Uterus (tissue), 4 donors: ENCODE measurements around the gene BICDL2. TPM values are rescaled to one million over a fixed set of nuclear protein-coding genes. Genes with fewer than 3 reads are reported as not detected.

Experiments
- DNase-seq, 2 donors: peaks; one replicate each; pipeline ENCODE4 v3.0.0-alpha.2; 2019 to 2020
- H3K27ac ChIP-seq, 2 donors: fragments of 200-600 bp; sonication (generic); 1 replicate in 1 of 2; 2 replicates in 1 of 2; pipeline ENCODE4 v1.5.1; 2016 to 2018
- H3K27me3 ChIP-seq, 2 donors: fragments of 200-600 bp; sonication (generic); one replicate each; pipeline ENCODE4 v1.5.1; 2018 to 2019; ENCODE audit warnings: control low read depth in 1 of 2
- H3K36me3 ChIP-seq, 2 donors: fragments of 200-600 bp; sonication (generic); one replicate each; pipeline ENCODE4 v1.5.1; 2019; ENCODE audit warnings: control low read depth in 1 of 2
- H3K4me1 ChIP-seq, 2 donors: fragments of 200-600 bp; sonication (generic); one replicate each; pipeline ENCODE4 v1.5.1; 2018 to 2019; ENCODE audit warnings: control low read depth in 1 of 2
- H3K4me3 ChIP-seq, 2 donors: fragments of 200-600 bp; sonication (generic); 1 replicate in 1 of 2; 2 replicates in 1 of 2; pipeline ENCODE4 v1.5.1; 2018 to 2019; ENCODE audit warnings: mild to moderate bottlenecking in 1 of 2
- H3K9me3 ChIP-seq, 2 donors: fragments of 200-600 bp; sonication (generic); one replicate each; pipeline ENCODE4 v1.5.1; 2019; ENCODE audit warnings: control low read depth in 1 of 2
- POLR2A ChIP-seq, 2 donors: fragments of 450-650 bp; IDR thresholded peaks; one replicate each; pipeline ENCODE4 v1.6.1; 2016; ENCODE audit warnings: antibody characterized with exemption in 2 of 2, mild to moderate bottlenecking in 1 of 2, moderate library complexity in 1 of 2
- intact Hi-C: fragments of 100-400 bp; cut with DNase I; formaldehyde crosslinking; loops from one replicate; pipeline ENCODE4 v1.15.1; 2023; ENCODE audit warnings: low total_unique reads
- total RNA-seq, 4 donors: library from RNA; depleted of rRNA in 3 of 4; stranded (reverse); fragments of >200 nt in 3 of 4; gene quantifications; one replicate each; pipeline versions ENCODE4 v1.1.0 to v1.2.4, GENCODE V29; 2014 to 2023
- TF ChIP-seq, protein P1 (sequence below), 4 experiments: fragments of 200-600 bp in 2 of 4; fragments of 450-650 bp in 2 of 4; sonication (generic) in 2 of 4; IDR thresholded peaks; one replicate each; pipeline ENCODE4 v1.5.1; 2016 to 2019; ENCODE audit warnings: antibody characterized with exemption in 4 of 4, mild to moderate bottlenecking in 2 of 4, moderate library complexity in 1 of 4
- donor health status: DM: yes; HTN: yes; CAD: no.

The BICDL2 gene
- total RNA-seq, 4 donors from 2014 or later = 0.26 to 1.9 (median 0.29) TPM; not detected in 1

DNA sequence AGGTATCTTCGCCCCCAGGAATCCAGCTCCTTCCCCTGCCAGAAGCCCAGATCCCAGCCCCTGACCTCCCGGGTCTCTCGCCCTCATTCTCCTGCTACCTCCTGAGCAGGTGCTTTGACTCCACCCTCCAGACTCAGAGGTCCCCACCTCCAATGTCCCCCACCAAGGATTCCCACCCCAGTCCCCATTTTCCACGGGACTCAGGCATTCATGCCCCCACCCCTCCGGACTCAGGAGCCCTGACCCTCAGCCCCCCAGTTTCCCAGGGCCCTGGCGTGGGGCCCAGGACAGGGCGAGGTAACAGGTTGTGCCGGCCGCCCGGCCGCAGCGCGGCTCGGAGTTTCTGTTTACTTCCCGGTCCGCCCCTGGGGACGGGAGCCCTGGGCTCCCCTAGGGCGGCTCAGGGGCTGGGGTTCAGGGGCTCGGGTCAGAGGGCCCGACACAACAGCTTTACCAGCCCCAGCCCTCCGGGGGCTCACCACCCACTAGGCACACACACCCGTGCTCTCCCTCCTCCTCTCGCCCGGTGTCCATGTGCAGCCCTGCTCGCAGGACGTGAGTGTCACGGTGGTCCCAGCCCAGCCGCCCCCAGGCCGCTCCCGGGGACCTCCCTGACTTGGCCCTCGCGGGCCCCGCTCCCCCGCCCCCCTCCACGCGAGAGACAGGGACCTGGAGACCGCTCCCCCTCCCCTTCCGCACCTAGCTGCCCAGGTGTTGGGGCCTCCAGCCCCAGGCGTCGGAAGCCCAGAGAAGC, 595 bp downstream of the BICDL2 start:
- Histone ChIP-seq H3K9me3 (no peaks in the 10 kb centered on the region), H3K36me3 (no peaks in the 10 kb centered on the region), H3K27me3 (peaks cover 18 to 34% of the 10 kb centered on the region in 2 donors), H3K4me3 (no peak overlapping the region), H3K4me1 (no peaks in the 10 kb centered on the region), H3K27ac (no peak overlapping the region)
- intact Hi-C loops = no loop called here
- TF ChIP-seq, protein P1, sequence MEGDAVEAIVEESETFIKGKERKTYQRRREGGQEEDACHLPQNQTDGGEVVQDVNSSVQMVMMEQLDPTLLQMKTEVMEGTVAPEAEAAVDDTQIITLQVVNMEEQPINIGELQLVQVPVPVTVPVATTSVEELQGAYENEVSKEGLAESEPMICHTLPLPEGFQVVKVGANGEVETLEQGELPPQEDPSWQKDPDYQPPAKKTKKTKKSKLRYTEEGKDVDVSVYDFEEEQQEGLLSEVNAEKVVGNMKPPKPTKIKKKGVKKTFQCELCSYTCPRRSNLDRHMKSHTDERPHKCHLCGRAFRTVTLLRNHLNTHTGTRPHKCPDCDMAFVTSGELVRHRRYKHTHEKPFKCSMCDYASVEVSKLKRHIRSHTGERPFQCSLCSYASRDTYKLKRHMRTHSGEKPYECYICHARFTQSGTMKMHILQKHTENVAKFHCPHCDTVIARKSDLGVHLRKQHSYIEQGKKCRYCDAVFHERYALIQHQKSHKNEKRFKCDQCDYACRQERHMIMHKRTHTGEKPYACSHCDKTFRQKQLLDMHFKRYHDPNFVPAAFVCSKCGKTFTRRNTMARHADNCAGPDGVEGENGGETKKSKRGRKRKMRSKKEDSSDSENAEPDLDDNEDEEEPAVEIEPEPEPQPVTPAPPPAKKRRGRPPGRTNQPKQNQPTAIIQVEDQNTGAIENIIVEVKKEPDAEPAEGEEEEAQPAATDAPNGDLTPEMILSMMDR (IDR thresholded peaks at IDR 0.05) = no peak
- TF ChIP-seq POLR2A (IDR thresholded peaks at IDR 0.05) = no peak
- DNase-seq = no peak

DNA sequence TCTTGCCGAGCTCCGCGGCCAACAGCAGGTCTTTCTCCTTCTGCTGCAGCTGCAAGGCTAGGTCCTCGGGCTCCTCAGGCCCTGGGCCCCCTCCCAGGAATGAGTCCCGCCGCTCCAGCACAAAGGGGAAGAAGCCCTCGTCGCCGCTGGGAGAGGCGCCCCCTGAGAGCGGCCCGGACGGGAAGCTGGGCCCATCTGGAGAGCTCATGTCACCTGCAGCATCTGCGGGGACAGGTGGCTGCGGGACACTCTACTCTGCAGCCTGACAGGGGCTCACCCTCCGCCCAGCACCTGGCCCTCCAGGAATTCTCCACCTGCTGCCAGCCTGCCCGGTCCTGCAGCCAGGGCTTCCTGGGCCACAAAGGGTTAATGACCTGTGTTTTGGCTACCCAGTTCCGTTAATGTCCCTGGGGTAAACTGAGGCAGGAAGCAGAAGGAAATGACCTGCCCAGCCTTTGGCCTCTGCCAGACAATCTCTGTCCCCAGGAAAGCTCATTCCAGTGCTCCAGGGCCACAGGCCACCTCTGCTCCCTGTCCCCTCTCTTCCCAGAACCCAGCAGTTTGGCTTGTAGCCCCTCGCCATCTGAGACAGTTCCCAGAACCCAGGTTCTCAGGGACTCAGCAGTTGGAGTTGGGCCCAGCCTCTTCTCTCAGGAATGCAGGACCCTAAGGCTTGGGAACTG, 1.3 kb downstream of the BICDL2 start:
- Histone ChIP-seq H3K4me1 (no peaks in the 10 kb centered on the region), H3K27ac (no peak overlapping the region), H3K36me3 (no peaks in the 10 kb centered on the region), H3K4me3 (no peak overlapping the region), H3K27me3 (peaks cover 18 to 42% of the 10 kb centered on the region in 2 donors), H3K9me3 (no peaks in the 10 kb centered on the region)
- no peak for DNase-seq
- TF ChIP-seq, protein P1 (IDR thresholded peaks at IDR 0.05) = no peak
- TF ChIP-seq POLR2A (IDR thresholded peaks at IDR 0.05) = no peak
- intact Hi-C loops = no loop called here

DNA sequence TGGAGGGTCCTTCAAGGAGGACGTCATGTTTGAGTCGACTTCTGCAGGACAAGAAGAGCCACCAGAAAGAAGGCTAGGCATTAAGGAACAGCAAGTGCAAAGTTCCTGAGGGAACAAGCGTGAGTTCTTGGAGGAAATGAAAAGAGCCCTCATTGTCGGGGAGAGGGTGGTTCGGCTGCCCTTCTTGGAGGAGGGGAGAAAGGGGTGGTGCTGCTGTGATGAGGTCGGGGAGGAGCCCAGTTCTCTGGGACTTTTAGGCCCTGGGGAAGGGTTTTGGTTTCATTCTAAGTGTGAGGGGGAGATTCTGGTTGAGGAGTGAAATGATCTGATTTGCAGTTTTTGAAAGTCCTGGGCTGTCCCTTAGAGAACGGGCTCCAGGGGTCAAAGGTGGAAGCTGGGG, 4.1 kb downstream of the BICDL2 start:
- Histone ChIP-seq H3K4me3 (no peak overlapping the region), H3K27me3 (peaks cover 23 to 36% of the 10 kb centered on the region in 2 donors), H3K36me3 (no peaks in the 10 kb centered on the region), H3K9me3 (no peaks in the 10 kb centered on the region), H3K27ac (no peak overlapping the region), H3K4me1 (peaks cover 0 to 10% of the 10 kb centered on the region in 2 donors)
- no peak for DNase-seq
- no peak for TF ChIP-seq POLR2A (IDR thresholded peaks at IDR 0.05)
- TF ChIP-seq, protein P1 (IDR thresholded peaks at IDR 0.05) = no peak
- intact Hi-C loops = no loop called here

DNA sequence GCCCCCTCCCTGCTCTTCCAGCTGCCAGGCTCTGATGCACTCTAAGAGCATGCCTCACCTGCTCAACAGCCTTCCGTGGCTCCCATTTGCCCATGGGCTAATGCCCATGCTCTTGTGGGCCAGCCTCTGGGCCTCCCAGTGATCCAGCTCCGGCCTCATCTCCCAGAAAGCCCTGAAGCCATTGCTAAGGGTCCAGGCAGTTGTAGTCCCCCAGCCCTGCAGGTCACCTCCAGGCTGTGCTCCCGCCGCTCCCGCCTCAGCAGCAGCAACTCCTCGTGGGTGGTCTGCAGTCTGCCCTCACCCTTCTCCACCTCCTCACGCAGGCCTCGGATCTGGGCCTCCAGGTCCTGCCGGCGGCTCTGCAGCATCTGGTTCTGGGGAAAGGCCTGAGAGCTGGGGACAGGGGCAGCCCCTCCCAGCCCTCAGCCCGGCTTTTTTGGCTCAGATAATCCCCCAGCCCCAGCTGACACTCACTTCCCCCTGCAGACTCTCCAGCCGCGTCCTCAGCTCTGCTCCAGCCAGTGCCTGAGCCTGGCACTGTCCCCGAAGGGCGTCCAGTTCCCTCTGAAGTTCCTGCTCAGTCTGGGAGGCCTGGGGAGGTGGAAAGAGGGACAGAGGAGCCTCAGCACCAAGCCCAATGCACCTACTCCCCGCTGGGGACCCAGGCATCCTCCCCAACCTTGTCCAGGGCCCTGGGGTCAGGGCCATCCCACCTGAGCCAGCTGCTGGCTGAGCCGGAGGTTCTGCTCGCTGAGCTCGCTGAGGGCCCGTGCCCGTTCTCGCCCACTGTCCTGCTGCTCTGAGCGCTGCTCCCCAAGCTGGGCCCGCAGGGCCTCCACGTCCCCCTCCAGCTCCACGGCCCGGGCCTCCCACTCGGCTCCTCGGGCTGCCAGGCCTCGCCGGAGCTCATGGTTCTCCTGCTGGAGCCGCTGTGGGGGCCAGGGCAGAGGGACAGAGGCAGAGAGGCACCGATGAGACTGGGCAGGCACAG, 6.2 kb downstream of the BICDL2 start:
- Histone ChIP-seq H3K36me3 (no peaks in the 10 kb centered on the region), H3K27ac (no peak overlapping the region), H3K4me1 (peaks cover 0 to 10% of the 10 kb centered on the region in 2 donors), H3K4me3 (no peak overlapping the region), H3K27me3 (peaks cover 8 to 17% of the 10 kb centered on the region in 2 donors), H3K9me3 (no peaks in the 10 kb centered on the region)
- intact Hi-C loops = no loop called here
- DNase-seq = no peak
- TF ChIP-seq, protein P1 (IDR thresholded peaks at IDR 0.05) = no peak
- TF ChIP-seq POLR2A (IDR thresholded peaks at IDR 0.05) = no peak
